ENCODE results near the gene NOPCHAP1.

Gene NOPCHAP1

GRCh38 chr12:104953323-104953722, 32.8 kb upstream of the NOPCHAP1 start:
- no peaks in the 10 kb centered on the region for H3K9me3 ChIP-seq (ENCODE audit: control insufficient read depth, low read length)
- no peaks in the 10 kb centered on the region for H3K36me3 ChIP-seq (ENCODE audit: control insufficient read depth, insufficient read depth, low read length)
- no peak overlapping the region for H3K4me3 ChIP-seq (ENCODE audit: insufficient read depth, low read depth, low read length, poor library complexity, severe bottlenecking)
- H3K4me1 ChIP-seq (ENCODE audit: control insufficient read depth, insufficient read depth, low read length, poor library complexity, severe bottlenecking) = no peaks in the 10 kb centered on the region
- H3K27ac ChIP-seq (ENCODE audit: insufficient read depth, low read length, poor library complexity, severe bottlenecking) = no peak overlapping the region
- DNase-seq = no peak
- H3K27me3 ChIP-seq (replicated peaks; ENCODE audit: control insufficient read depth, insufficient read depth, low read length, poor library complexity, severe bottlenecking) = no peaks in the 10 kb centered on the region

- no peak for DNase-seq
- Histone ChIP-seq H3K4me1 (ENCODE audit: control insufficient read depth, insufficient read depth, low read length, poor library complexity, severe bottlenecking) (peaks cover 7% of the 10 kb centered on the region), H3K27me3 (replicated peaks; ENCODE audit: control insufficient read depth, insufficient read depth, low read length, poor library complexity, severe bottlenecking) (no peaks in the 10 kb centered on the region), H3K4me3 (ENCODE audit: insufficient read depth, low read depth, low read length, poor library complexity, severe bottlenecking) (no peak overlapping the region), H3K36me3 (ENCODE audit: control insufficient read depth, insufficient read depth, low read length) (no peaks in the 10 kb centered on the region), H3K9me3 (ENCODE audit: control insufficient read depth, low read length) (no peaks in the 10 kb centered on the region), H3K27ac (ENCODE audit: insufficient read depth, low read length, poor library complexity, severe bottlenecking) (no peak overlapping the region)
Observed at GRCh38 chr12:104955703-104956102, 30.4 kb upstream of the NOPCHAP1 start.

- H3K27me3 ChIP-seq (replicated peaks; ENCODE audit: control insufficient read depth, insufficient read depth, low read length, poor library complexity, severe bottlenecking) = no peaks in the 10 kb centered on the region
- no peak for DNase-seq
- H3K4me3 ChIP-seq (ENCODE audit: insufficient read depth, low read depth, low read length, poor library complexity, severe bottlenecking) = peak overlapping the region; percentile 75
- no peak overlapping the region for H3K27ac ChIP-seq (ENCODE audit: insufficient read depth, low read length, poor library complexity, severe bottlenecking)
- H3K36me3 ChIP-seq (ENCODE audit: control insufficient read depth, insufficient read depth, low read length) = no peaks in the 10 kb centered on the region
- no peaks in the 10 kb centered on the region for H3K9me3 ChIP-seq (ENCODE audit: control insufficient read depth, low read length)
- peaks cover 7% of the 10 kb centered on the region for H3K4me1 ChIP-seq (ENCODE audit: control insufficient read depth, insufficient read depth, low read length, poor library complexity, severe bottlenecking)
Observed at GRCh38 chr12:104956870-104957718, 29.0 kb upstream of the NOPCHAP1 start.

- DNase-seq = peak in 2 of 3 donors; percentile 9 to 14
- Histone ChIP-seq H3K27me3 (replicated peaks; ENCODE audit: control insufficient read depth, insufficient read depth, low read length, poor library complexity, severe bottlenecking) (no peaks in the 10 kb centered on the region), H3K9me3 (ENCODE audit: control insufficient read depth, low read length) (no peaks in the 10 kb centered on the region), H3K27ac (ENCODE audit: insufficient read depth, low read length, poor library complexity, severe bottlenecking) (peak overlapping the region; percentile 63), H3K4me3 (ENCODE audit: insufficient read depth, low read depth, low read length, poor library complexity, severe bottlenecking) (peak overlapping the region; percentile 75), H3K36me3 (ENCODE audit: control insufficient read depth, insufficient read depth, low read length) (no peaks in the 10 kb centered on the region), H3K4me1 (ENCODE audit: control insufficient read depth, insufficient read depth, low read length, poor library complexity, severe bottlenecking) (peaks cover 7% of the 10 kb centered on the region)
Observed at GRCh38 chr12:104957719-104958000, 28.5 kb upstream of the NOPCHAP1 start.

- Histone ChIP-seq H3K9me3 (ENCODE audit: control insufficient read depth, low read length) (no peaks in the 10 kb centered on the region), H3K4me3 (ENCODE audit: insufficient read depth, low read depth, low read length, poor library complexity, severe bottlenecking) (peak within 1 kb of the TSS; percentile 75), H3K27me3 (replicated peaks; ENCODE audit: control insufficient read depth, insufficient read depth, low read length, poor library complexity, severe bottlenecking) (no peaks in the 10 kb centered on the region), H3K4me1 (ENCODE audit: control insufficient read depth, insufficient read depth, low read length, poor library complexity, severe bottlenecking) (peaks cover 7% of the 10 kb centered on the region), H3K27ac (ENCODE audit: insufficient read depth, low read length, poor library complexity, severe bottlenecking) (peak within 1 kb of the TSS; percentile 63), H3K36me3 (ENCODE audit: control insufficient read depth, insufficient read depth, low read length) (no peaks in the 10 kb centered on the region)
- peak; percentile 67 to 73 (median 67) for DNase-seq
Observed at GRCh38 chr12:104958001-104958804, 27.9 kb upstream of the NOPCHAP1 start, which contains the start of gene SLC41A2. TSS of gene SLC41A2 (minus strand) at chr12:104958290. CDS start at chr12:104928527, 29,763 bp downstream.

- Histone ChIP-seq H3K4me3 (ENCODE audit: insufficient read depth, low read depth, low read length, poor library complexity, severe bottlenecking) (peak overlapping the region; percentile 75), H3K27me3 (replicated peaks; ENCODE audit: control insufficient read depth, insufficient read depth, low read length, poor library complexity, severe bottlenecking) (no peaks in the 10 kb centered on the region), H3K27ac (ENCODE audit: insufficient read depth, low read length, poor library complexity, severe bottlenecking) (peak overlapping the region; percentile 53), H3K9me3 (ENCODE audit: control insufficient read depth, low read length) (no peaks in the 10 kb centered on the region), H3K4me1 (ENCODE audit: control insufficient read depth, insufficient read depth, low read length, poor library complexity, severe bottlenecking) (peaks cover 7% of the 10 kb centered on the region), H3K36me3 (ENCODE audit: control insufficient read depth, insufficient read depth, low read length) (no peaks in the 10 kb centered on the region)
- DNase-seq = no peak
Observed at GRCh38 chr12:104958805-104959334, 27.2 kb upstream of the NOPCHAP1 start.

- Histone ChIP-seq H3K9me3 (ENCODE audit: control insufficient read depth, low read length) (no peaks in the 10 kb centered on the region), H3K27ac (ENCODE audit: insufficient read depth, low read length, poor library complexity, severe bottlenecking) (no peak overlapping the region), H3K27me3 (replicated peaks; ENCODE audit: control insufficient read depth, insufficient read depth, low read length, poor library complexity, severe bottlenecking) (no peaks in the 10 kb centered on the region), H3K36me3 (ENCODE audit: control insufficient read depth, insufficient read depth, low read length) (no peaks in the 10 kb centered on the region), H3K4me3 (ENCODE audit: insufficient read depth, low read depth, low read length, poor library complexity, severe bottlenecking) (no peak overlapping the region), H3K4me1 (ENCODE audit: control insufficient read depth, insufficient read depth, low read length, poor library complexity, severe bottlenecking) (peaks cover 7% of the 10 kb centered on the region)
- no peak for DNase-seq
Observed at GRCh38 chr12:104959335-104959841, 26.7 kb upstream of the NOPCHAP1 start.

GRCh38 chr12:104960464-104960863, 25.7 kb upstream of the NOPCHAP1 start:
- H3K4me1 ChIP-seq (ENCODE audit: control insufficient read depth, insufficient read depth, low read length, poor library complexity, severe bottlenecking) = peaks cover 7% of the 10 kb centered on the region
- no peak overlapping the region for H3K4me3 ChIP-seq (ENCODE audit: insufficient read depth, low read depth, low read length, poor library complexity, severe bottlenecking)
- H3K36me3 ChIP-seq (ENCODE audit: control insufficient read depth, insufficient read depth, low read length) = no peaks in the 10 kb centered on the region
- DNase-seq = no peak
- H3K9me3 ChIP-seq (ENCODE audit: control insufficient read depth, low read length) = no peaks in the 10 kb centered on the region
- H3K27ac ChIP-seq (ENCODE audit: insufficient read depth, low read length, poor library complexity, severe bottlenecking) = no peak overlapping the region
- no peaks in the 10 kb centered on the region for H3K27me3 ChIP-seq (replicated peaks; ENCODE audit: control insufficient read depth, insufficient read depth, low read length, poor library complexity, severe bottlenecking)

GRCh38 chr12:104963757-104964156, 22.4 kb upstream of the NOPCHAP1 start:
- H3K4me1 ChIP-seq (ENCODE audit: control insufficient read depth, insufficient read depth, low read length, poor library complexity, severe bottlenecking) = peaks cover 5% of the 10 kb centered on the region
- no peak overlapping the region for H3K4me3 ChIP-seq (ENCODE audit: insufficient read depth, low read depth, low read length, poor library complexity, severe bottlenecking)
- DNase-seq = no peak
- H3K36me3 ChIP-seq (ENCODE audit: control insufficient read depth, insufficient read depth, low read length) = no peaks in the 10 kb centered on the region
- no peaks in the 10 kb centered on the region for H3K9me3 ChIP-seq (ENCODE audit: control insufficient read depth, low read length)
- H3K27ac ChIP-seq (ENCODE audit: insufficient read depth, low read length, poor library complexity, severe bottlenecking) = no peak overlapping the region
- H3K27me3 ChIP-seq (replicated peaks; ENCODE audit: control insufficient read depth, insufficient read depth, low read length, poor library complexity, severe bottlenecking) = no peaks in the 10 kb centered on the region

All from effector memory CD4-positive, alpha-beta T cell (primary cell).